Dermis microvascular lymphatic vessel endothelial cell (primary cell): ENCODE results near the gene PPP6R1. TPM values are rescaled to one million over a fixed set of nuclear protein-coding genes. Genes with fewer than 3 reads are reported as not detected.
A peak's percentile ranks its signal among the peaks of the same experiment; 100 is the strongest.

ENCODE experiments used
- DNase-seq, 2 donors: peaks; one replicate each; pipeline versions ENCODE4 v3.0.0 to v3.0.0-alpha.2; 2010; ENCODE audit warnings: low read depth in 2 of 2
- total RNA-seq: library from RNA; depleted of rRNA; stranded (reverse); fragments of >200 nt; gene quantifications from 2 replicates; pipeline ENCODE4 v1.2.1, GENCODE V29; 2014

PPP6R1 gene
- total RNA-seq, 1 donor from 2014 or later, result 19.9 TPM

DNA sequence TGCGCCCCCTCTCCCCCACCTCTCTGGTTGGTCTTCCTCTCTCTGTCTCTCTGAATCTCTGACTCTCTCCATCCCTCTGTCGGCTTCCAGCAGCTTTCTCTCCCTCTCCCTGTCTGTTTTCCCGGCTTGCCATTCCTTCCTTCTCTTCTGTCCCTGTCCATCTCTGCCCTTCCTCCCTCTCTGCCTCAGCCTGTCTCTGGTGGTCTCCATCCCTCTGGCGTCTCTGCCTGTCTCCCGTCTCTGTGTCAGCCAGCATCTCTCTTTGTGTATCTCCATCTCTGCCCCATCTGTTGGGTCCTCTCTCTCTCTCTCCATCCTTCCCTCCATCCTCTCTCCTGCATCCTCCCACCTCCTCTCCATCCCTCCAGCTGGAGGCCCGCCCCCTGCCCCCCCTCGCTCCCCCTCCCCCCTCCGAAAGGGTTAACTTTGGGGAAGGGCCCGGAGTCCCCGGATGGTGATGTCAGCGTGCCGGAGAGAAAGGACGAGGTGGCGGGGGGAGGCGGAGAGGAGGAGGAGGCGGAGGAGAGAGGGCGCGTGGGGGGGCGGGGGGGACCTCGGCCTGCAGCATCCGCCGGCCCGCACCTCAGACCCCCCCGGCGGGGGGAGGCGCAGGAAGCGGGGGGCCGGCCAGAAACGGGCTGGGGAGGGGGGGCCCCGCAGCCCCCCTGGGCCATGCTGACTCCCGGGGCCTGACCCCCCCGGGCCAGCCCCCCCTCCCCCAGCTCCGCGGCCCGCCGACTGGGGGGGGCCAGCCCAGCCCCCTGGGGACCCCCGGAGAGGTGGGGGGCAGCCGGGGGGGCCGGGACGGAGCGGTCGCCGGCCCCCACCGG, 24.9 kb upstream of the PPP6R1 start, which contains the start of gene BRSK1:
TSS of gene BRSK1 (plus strand) at position 450 of the 830 bp plus-strand sequence. CDS start 446 bp downstream, outside the sequence.
- DNase-seq, result no peak

DNA sequence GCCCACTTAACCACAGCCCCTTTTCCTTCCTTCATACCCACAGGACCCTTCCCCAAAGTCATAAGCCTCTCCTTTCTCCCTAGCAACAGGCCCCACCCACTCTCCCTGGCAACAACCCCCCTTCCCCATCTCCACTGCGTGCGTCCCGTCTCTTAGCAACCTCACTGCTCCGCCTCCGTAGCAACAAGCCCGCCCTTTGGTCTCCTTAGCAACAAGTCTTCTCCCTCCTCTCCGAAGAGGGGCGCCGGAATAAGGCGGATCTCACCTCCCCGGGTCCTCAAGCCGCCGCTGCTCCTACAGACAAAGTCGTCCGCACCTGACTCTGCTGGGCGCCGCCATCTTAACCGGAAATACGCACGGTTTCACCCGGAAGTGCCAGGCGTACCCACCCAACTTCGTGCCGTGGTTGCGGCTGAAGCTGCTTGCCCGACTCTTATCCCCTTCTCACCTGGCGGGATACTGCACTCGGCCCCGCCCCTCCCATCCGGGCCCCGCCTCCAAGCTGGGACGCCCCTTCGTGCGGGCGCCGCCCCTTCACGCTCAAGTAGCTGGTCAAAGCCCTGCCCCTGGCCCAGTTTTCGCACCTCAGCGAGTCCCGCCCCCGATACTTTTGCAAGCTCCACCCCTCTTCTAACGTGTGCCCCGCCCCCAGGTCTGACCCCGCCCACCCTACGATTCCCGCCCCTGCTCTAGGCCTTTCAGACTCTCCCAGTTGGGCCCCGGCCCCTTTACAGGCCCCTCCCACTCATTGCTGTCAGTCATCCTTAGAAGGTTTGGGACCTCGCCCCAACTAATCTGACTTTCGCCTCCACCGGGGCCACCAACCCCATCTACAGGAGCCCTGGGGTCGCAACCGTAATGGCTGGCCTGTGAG, 21.2 kb upstream of the PPP6R1 start, which contains the start of gene HSPBP1:
TSS of gene HSPBP1 (minus strand) at position 341 of the 874 bp plus-strand sequence. CDS start 502 bp downstream, outside the sequence.
- peak; percentile 85 to 88 for DNase-seq

GRCh38 chr19:55279340-55279739, 20.5 kb upstream of the PPP6R1 start:
- DNase-seq, result no peak

- DNase-seq, result no peak
Measured at GRCh38 chr19:55278391-55279135, 19.7 kb upstream of the PPP6R1 start.

GRCh38 chr19:55277494-55277893, 18.7 kb upstream of the PPP6R1 start:
- DNase-seq, result no peak

- no peak for DNase-seq
Measured at GRCh38 chr19:55276720-55277430, 18.1 kb upstream of the PPP6R1 start.

DNA sequence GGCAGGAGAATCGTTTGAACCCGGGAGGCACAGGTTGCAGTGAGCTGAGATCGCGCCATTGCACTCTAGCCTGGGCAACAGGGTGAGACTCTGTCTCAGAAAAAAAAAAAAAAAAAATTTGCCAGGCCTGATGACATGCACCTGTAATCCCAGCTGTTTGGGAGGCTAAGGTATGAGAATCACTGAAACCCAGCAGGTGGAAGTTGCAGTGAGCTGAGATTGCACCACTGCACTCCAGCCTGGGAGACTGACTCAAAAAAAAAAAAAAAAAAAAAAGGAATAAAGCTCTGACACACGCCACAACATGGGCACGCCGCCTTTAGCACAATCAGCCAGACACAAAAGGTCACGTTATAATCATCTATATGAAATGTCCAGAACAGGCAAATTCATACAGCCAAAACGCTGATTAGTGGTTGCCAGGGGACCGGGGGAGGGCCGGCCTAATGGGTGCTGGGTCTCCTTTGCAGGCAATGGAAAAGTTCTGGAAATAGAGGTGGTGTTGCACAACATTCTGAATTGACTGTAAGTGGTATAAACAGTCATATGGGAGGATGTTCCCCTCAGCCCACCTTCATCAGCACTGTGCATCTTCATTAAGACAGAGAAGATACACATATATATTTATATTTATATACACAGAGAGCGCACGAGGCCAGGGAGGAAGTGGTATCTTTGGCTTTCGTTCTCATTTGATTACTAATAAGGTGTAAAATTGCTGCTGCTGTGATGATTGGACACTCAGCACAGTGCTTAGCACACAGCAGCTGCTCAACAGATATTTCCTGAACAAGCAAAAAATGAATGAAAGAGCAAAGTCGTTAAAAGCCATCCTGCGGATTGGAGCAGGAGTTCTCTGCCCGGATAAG, 17.3 kb upstream of the PPP6R1 start:
- DNase-seq, result no peak

- no peak for DNase-seq
Measured at GRCh38 chr19:55273978-55274707, 15.3 kb upstream of the PPP6R1 start.

GRCh38 chr19:55272142-55272541, 13.3 kb upstream of the PPP6R1 start:
- no peak for DNase-seq

GRCh38 chr19:55270172-55270942, 11.5 kb upstream of the PPP6R1 start:
- no peak for DNase-seq

GRCh38 chr19:55269299-55269698, 10.5 kb upstream of the PPP6R1 start:
- DNase-seq, result no peak

DNA sequence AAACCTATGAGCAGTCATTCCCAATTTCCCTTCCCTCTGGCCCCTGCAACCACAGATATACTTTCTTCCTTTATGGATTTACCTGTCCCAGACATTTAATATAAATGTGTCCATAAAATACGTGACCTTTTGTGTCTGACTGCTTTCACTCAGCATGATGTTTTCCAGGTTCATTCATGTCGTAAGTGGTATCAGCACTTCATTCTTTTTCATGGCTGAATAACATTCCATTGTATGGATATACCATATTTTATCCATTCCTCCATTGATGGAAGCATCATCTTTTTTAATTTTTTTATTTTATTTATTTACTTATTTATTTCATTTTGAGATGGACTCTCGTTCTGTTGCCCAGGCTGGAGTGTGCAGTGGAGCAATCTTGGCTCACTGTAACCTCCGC, 8.0 kb upstream of the PPP6R1 start:
- DNase-seq, result no peak

DNA sequence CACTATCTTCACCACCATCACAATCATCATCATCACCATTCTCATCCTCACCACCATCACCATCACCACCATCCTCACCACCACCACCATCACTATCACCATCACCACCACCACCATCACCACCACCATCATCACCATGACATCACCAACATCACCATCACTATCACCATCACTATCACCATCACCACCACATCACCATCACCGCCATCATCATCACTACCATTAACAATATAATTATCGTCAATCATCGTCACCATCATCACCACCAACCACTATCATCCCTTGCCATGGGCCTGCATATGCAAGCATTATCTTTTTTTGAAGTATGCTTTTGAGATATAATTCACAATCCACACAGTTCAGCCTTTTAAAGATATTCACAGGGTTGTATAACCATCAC, 7.6 kb upstream of the PPP6R1 start:
- no peak for DNase-seq

DNA sequence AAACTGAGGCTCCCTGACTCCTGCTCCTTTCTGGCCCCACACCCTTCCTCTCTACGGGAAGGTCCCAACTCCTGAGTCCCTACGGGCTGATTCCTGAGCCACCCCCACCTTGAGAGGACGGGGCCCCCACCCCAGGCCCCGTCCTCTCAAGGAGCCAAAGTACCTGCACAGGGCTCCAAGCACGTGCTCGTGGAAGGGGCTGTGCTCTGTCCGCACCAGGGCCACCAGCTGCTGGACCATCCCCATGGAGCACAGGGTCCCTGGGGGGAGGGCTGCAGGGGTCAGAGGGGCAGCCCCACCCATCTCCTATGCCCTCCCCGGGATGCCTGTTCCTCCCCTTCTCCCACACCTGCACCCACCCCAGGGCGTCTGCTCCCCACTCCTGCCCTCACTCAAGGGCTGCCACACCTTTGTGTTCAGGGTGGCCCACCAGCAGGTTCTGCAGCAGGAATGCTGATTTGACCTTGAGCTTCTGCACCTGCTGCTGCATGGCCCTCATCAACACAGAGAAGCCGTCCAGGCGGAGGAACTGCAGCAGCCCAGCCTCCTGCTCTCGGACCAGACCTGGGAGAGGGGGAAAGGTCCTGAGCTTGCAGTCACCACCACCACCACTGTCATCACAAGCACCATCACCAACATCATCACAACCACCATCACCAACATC, 7.0 kb upstream of the PPP6R1 start:
- DNase-seq, result no peak

- DNase-seq, result no peak
Measured at GRCh38 chr19:55265173-55265572, 6.4 kb upstream of the PPP6R1 start.

DNA sequence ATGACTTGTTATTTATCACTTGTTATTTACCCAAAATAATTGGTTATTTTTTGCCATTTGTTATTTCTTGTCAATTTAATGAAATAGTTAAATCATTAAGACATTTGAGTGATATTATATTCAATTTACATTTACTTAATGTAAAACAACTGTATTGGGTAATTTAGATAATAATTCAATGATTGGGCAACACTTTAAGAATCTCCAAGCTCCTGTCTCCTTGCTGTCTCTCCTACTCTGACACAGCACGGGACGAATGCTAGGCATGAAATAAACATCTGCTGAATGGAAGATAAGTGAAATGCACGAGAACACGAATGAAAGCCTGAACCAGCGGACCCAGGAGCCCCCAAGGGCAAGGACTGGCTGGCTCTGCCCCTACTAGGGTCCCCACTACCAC, 5.7 kb upstream of the PPP6R1 start:
- DNase-seq, result no peak

DNA sequence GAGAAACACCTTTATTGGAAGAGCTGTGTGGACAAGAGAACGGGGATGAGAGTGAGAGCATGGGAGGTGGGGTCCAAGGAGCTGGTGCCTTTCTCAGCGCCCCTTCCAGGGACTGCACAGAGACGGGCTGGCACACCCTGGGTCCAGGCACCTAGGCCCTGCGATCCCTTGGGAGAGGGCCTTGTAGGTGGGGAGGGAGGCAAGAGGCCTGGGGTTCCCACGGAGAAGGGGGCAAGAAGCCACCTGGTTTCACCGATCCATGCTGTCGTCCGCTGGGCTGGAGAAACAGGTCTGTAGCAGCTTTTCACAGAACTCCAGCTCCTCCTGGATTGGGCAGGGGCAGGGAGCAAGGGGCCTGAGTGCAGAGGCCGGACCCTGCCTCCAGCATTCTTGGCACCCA, 3.5 kb upstream of the PPP6R1 start:
- no peak for DNase-seq

GRCh38 chr19:55261671-55262126, 2.9 kb upstream of the PPP6R1 start:
- no peak for DNase-seq
